COLO829 (cell line): ENCODE data around the gene WDR70.
"Not testable (repeated sequence)": the region's sequence is repeated elsewhere in the genome, so short reads cannot be mapped to it uniquely, and the experiment has no call there.

Experiments
- DNase-seq: peaks from one replicate; pipeline ENCODE4 v3.0.0; 2012; ENCODE audit warnings: low spot score

Gene WDR70

GRCh38 chr5:37379100-37379628 is at the start of gene WDR70:
TSS of gene WDR70 (plus strand) at chr5:37379318. CDS start at chr5:37379368, 50 bp downstream.
- peak; percentile 40 for DNase-seq

- DNase-seq: not testable (repeated sequence)
These were observed 44.4 kb upstream of the WDR70 start for GRCh38 chr5:37334754-37335153.

- not testable (repeated sequence) for DNase-seq
These were observed 36.4 kb upstream of the WDR70 start for GRCh38 chr5:37342741-37343140.

- no peak for DNase-seq
These were observed 24.0 kb upstream of the WDR70 start for GRCh38 chr5:37355161-37355560.

- DNase-seq: peak; percentile 22
These were observed 8.6 kb upstream of the WDR70 start for GRCh38 chr5:37370550-37370863.

- peak; percentile 87 for DNase-seq
These were observed 8.0 kb upstream of the WDR70 start, which contains the start of gene NUP155 for GRCh38 chr5:37370864-37371726. TSS of gene NUP155 (minus strand) at chr5:37371106. CDS start at chr5:37370977, 129 bp downstream.

GRCh38 chr5:37375091-37375490 is 4.0 kb upstream of the WDR70 start:
- no peak for DNase-seq

- not testable (repeated sequence) for DNase-seq
These were observed 1.1 kb upstream of the WDR70 start for GRCh38 chr5:37378066-37378465.

GRCh38 chr5:37391591-37391990 is 12.5 kb downstream of the WDR70 start:
- DNase-seq: no peak

- no peak for DNase-seq
These were observed 17.2 kb downstream of the WDR70 start for GRCh38 chr5:37396352-37396751.

GRCh38 chr5:37400501-37400900 is 21.4 kb downstream of the WDR70 start:
- no peak for DNase-seq

- no peak for DNase-seq
These were observed 33.4 kb downstream of the WDR70 start for GRCh38 chr5:37412515-37412914.

GRCh38 chr5:37415456-37415855 is 36.3 kb downstream of the WDR70 start:
- DNase-seq: not testable (repeated sequence)

- DNase-seq: no peak
These were observed 38.2 kb downstream of the WDR70 start for GRCh38 chr5:37417347-37417746.

- no peak for DNase-seq
These were observed 45.3 kb downstream of the WDR70 start for GRCh38 chr5:37424441-37424840.

- DNase-seq: no peak
These were observed 48.9 kb downstream of the WDR70 start for GRCh38 chr5:37428044-37428443.

- DNase-seq: peak; percentile 14
These were observed 56.1 kb downstream of the WDR70 start for GRCh38 chr5:37435261-37435660.

GRCh38 chr5:37436146-37436934 is 57.2 kb downstream of the WDR70 start:
- DNase-seq: no peak

GRCh38 chr5:37437711-37438110 is 58.6 kb downstream of the WDR70 start:
- DNase-seq: no peak

- DNase-seq: not testable (repeated sequence)
These were observed 66.7 kb downstream of the WDR70 start for GRCh38 chr5:37445783-37446182.

- DNase-seq: no peak
These were observed 69.8 kb downstream of the WDR70 start for GRCh38 chr5:37448941-37449340.

GRCh38 chr5:37451991-37452390 is 72.9 kb downstream of the WDR70 start:
- not testable (repeated sequence) for DNase-seq

- DNase-seq: not testable (repeated sequence)
These were observed 74.1 kb downstream of the WDR70 start for GRCh38 chr5:37453252-37453651.
